Lower leg skin (tissue), 3 donors: Measurements from ENCODE around the gene MAP4.

ENCODE experiments used
- CTCF ChIP-seq, 3 donors: fragments of 450-650 bp; IDR thresholded peaks; one replicate each; pipeline ENCODE4 v1.5.1; 2016; ENCODE audit warnings: antibody characterized with exemption in 3 of 3, mild to moderate bottlenecking in 3 of 3, moderate library complexity in 2 of 3
- POLR2A ChIP-seq, 2 donors: fragments of 450-650 bp; IDR thresholded peaks; one replicate each; pipeline ENCODE4 v1.6.1; 2016 to 2017; ENCODE audit warnings: antibody characterized with exemption in 2 of 2, mild to moderate bottlenecking in 1 of 2, moderate library complexity in 1 of 2

- TF ChIP-seq CTCF (IDR thresholded peaks at IDR 0.05) (no peak), POLR2A (IDR thresholded peaks at IDR 0.05) (no peak)
Measured at GRCh38 chr3:47910233-47910632, 106.0 kb downstream of the MAP4 start.
